Measurements from ENCODE around the gene SLC2A6. TPM values are rescaled to one million over a fixed set of nuclear protein-coding genes. Genes with fewer than 3 reads are reported as not detected.

Gene SLC2A6
- total RNA-seq, 1 donor from 2014 or later = 9.4 TPM

- DNase-seq (ENCODE audit: low spot score) = peak; percentile 32
Measured at GRCh38 chr9:133477992-133478850, 678 bp downstream of the SLC2A6 start.

- no peak for DNase-seq (ENCODE audit: low spot score)
Measured at GRCh38 chr9:133477461-133477860, 1.4 kb downstream of the SLC2A6 start.

- no peak for DNase-seq (ENCODE audit: low spot score)
Measured at GRCh38 chr9:133476941-133477340, 2.0 kb downstream of the SLC2A6 start.

- DNase-seq (ENCODE audit: low spot score) = no peak
Measured at GRCh38 chr9:133476036-133476931, 2.6 kb downstream of the SLC2A6 start.

GRCh38 chr9:133475292-133476012 is 3.4 kb downstream of the SLC2A6 start:
- no peak for DNase-seq (ENCODE audit: low spot score)

GRCh38 chr9:133474853-133475252 is 4.0 kb downstream of the SLC2A6 start:
- no peak for DNase-seq (ENCODE audit: low spot score)

- DNase-seq (ENCODE audit: low spot score) = no peak
Measured at GRCh38 chr9:133474215-133474614, 4.7 kb downstream of the SLC2A6 start.

- DNase-seq (ENCODE audit: low spot score) = no peak
Measured at GRCh38 chr9:133473743-133474142, 5.2 kb downstream of the SLC2A6 start.

GRCh38 chr9:133472753-133473378 is 6.0 kb downstream of the SLC2A6 start:
- DNase-seq (ENCODE audit: low spot score) = no peak

- no peak for DNase-seq (ENCODE audit: low spot score)
Measured at GRCh38 chr9:133472277-133472645, 6.6 kb downstream of the SLC2A6 start.

- DNase-seq (ENCODE audit: low spot score) = no peak
Measured at GRCh38 chr9:133471551-133472276, 7.2 kb downstream of the SLC2A6 start.

GRCh38 chr9:133470988-133471387 is 7.9 kb downstream of the SLC2A6 start:
- DNase-seq (ENCODE audit: low spot score) = no peak

GRCh38 chr9:133470427-133470924 is 8.4 kb downstream of the SLC2A6 start:
- DNase-seq (ENCODE audit: low spot score) = no peak

- DNase-seq (ENCODE audit: low spot score) = no peak
Measured at GRCh38 chr9:133468777-133469421, 10.0 kb downstream of the SLC2A6 start.

GRCh38 chr9:133468374-133468773 is 10.5 kb downstream of the SLC2A6 start:
- no peak for DNase-seq (ENCODE audit: low spot score)

GRCh38 chr9:133467101-133467500 is 11.8 kb downstream of the SLC2A6 start:
- no peak for DNase-seq (ENCODE audit: low spot score)

GRCh38 chr9:133465984-133466383 is 12.9 kb downstream of the SLC2A6 start:
- DNase-seq (ENCODE audit: low spot score) = no peak

- no peak for DNase-seq (ENCODE audit: low spot score)
Measured at GRCh38 chr9:133464638-133465037, 14.3 kb downstream of the SLC2A6 start.

- no peak for DNase-seq (ENCODE audit: low spot score)
Measured at GRCh38 chr9:133463864-133464615, 14.9 kb downstream of the SLC2A6 start.
